ENCODE data around the gene AQP10. TPM values are rescaled to one million over a fixed set of nuclear protein-coding genes. Genes with fewer than 3 reads are reported as not detected.
"Not testable (repeated sequence)": the region's sequence is repeated elsewhere in the genome, so short reads cannot be mapped to it uniquely, and the experiment has no call there.

The AQP10 gene
- total RNA-seq, 2 experiments from 2014 or later, result not detected

GRCh38 chr1:154304664-154305337, 16.1 kb upstream of the AQP10 start:
- intact Hi-C loops (cut with DNase I, micrococcal nuclease), result loop anchor here in 1 of 2 experiments (1.0 kb wide), 1 partner anchor 134 kb away; no protein-coding TSS in a partner anchor
- ChIA-PET POLR2A (interaction anchor here (0.5 to 1.0 kb wide), 6 partner anchors 31 to 671 kb away, joined by 3 to 4 read pairs (median 3); no protein-coding TSS in a partner anchor), CTCF (interaction anchor here (0.5 to 2.8 kb wide), 13 partner anchors 9 to 255 kb away, joined by 3 to 18 read pairs (median 3); partner anchors contain the start of genes ATP8B2 and UBE2Q1)
- DNase-seq (peak; percentile 81), ATAC-seq (peak; percentile 95)
- no peak overlapping the region for H3K4me3 Mint-ChIP-seq
- no peaks in the 10 kb centered on the region for H3K36me3 Mint-ChIP-seq (ENCODE audit: low read depth)
- no peaks in the 10 kb centered on the region for H3K27me3 Mint-ChIP-seq
- peaks cover 24% of the 10 kb centered on the region for H3K4me1 Mint-ChIP-seq
- H3K9me3 Mint-ChIP-seq (ENCODE audit: low read depth), result no peaks in the 10 kb centered on the region
- H3K27ac Mint-ChIP-seq, result peak overlapping the region; percentile 27

- POLR2A ChIA-PET, result no interaction called here
- Mint-ChIP-seq H3K4me1 (peaks cover 24% of the 10 kb centered on the region), H3K9me3 (ENCODE audit: low read depth) (no peaks in the 10 kb centered on the region), H3K27me3 (no peaks in the 10 kb centered on the region), H3K36me3 (ENCODE audit: low read depth) (no peaks in the 10 kb centered on the region), H3K4me3 (no peak overlapping the region), H3K27ac (peak overlapping the region; percentile 23)
- no peak for ATAC-seq
- intact Hi-C loops (cut with DNase I, micrococcal nuclease), result no loop called here
- CTCF ChIA-PET, result interaction anchor here (0.7 to 2.8 kb wide), 6 partner anchors 18 to 136 kb away, joined by 3 to 18 read pairs (median 4); partner anchors contain the start of gene ATP8B2
- no peak for DNase-seq
Observed at GRCh38 chr1:154306151-154306550, 14.7 kb upstream of the AQP10 start.

GRCh38 chr1:154307670-154308270, 13.1 kb upstream of the AQP10 start:
- peak; percentile 18 for DNase-seq
- ATAC-seq, result peak; percentile 2
- Mint-ChIP-seq H3K4me1 (peaks cover 24% of the 10 kb centered on the region), H3K27ac (peak overlapping the region; percentile 71)
- H3K4me3 Mint-ChIP-seq; H3K27me3 Mint-ChIP-seq; H3K9me3 Mint-ChIP-seq (ENCODE audit: low read depth); POLR2A ChIA-PET; H3K36me3 Mint-ChIP-seq (ENCODE audit: low read depth); intact Hi-C loops (cut with DNase I, micrococcal nuclease): not testable (repeated sequence)
- CTCF ChIA-PET, result interaction anchor here (0.5 to 1.2 kb wide), 3 partner anchors 16 to 132 kb away, joined by 3 to 4 read pairs (median 3); no protein-coding TSS in a partner anchor

GRCh38 chr1:154309136-154309535, 11.8 kb upstream of the AQP10 start:
- H3K27ac Mint-ChIP-seq; ATAC-seq; DNase-seq; H3K4me3 Mint-ChIP-seq; POLR2A ChIA-PET; H3K36me3 Mint-ChIP-seq (ENCODE audit: low read depth); H3K9me3 Mint-ChIP-seq (ENCODE audit: low read depth); H3K27me3 Mint-ChIP-seq; intact Hi-C loops (cut with DNase I, micrococcal nuclease): not testable (repeated sequence)
- peaks cover 24% of the 10 kb centered on the region for H3K4me1 Mint-ChIP-seq
- CTCF ChIA-PET, result interaction anchor here (1.2 kb wide), 1 partner anchor 26 kb away, joined by 5 read pairs; no protein-coding TSS in a partner anchor

- POLR2A ChIA-PET; H3K4me3 Mint-ChIP-seq; intact Hi-C loops (cut with DNase I, micrococcal nuclease); H3K27ac Mint-ChIP-seq; H3K9me3 Mint-ChIP-seq (ENCODE audit: low read depth); ATAC-seq; H3K27me3 Mint-ChIP-seq; CTCF ChIA-PET; DNase-seq; H3K36me3 Mint-ChIP-seq (ENCODE audit: low read depth): not testable (repeated sequence)
- peaks cover 10% of the 10 kb centered on the region for H3K4me1 Mint-ChIP-seq
Observed at GRCh38 chr1:154312229-154313065, 8.4 kb upstream of the AQP10 start.

DNA sequence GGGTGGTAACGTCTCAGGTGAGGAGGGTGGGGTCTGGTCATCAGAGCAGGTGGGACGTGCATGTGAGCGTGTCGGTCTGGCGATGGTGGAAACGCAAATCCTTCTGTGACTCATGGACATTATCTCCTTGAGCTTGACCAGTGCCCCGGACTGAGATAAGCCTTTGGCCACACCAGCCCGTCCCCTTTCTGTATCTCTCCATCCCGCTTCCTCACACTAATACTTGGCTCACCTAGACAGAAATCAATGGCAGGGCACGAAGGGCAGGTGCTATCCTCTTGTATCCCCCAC, 7.9 kb upstream of the AQP10 start:
- Mint-ChIP-seq H3K4me3 (no peak overlapping the region), H3K27me3 (no peaks in the 10 kb centered on the region), H3K9me3 (ENCODE audit: low read depth) (peaks cover 8% of the 10 kb centered on the region), H3K36me3 (ENCODE audit: low read depth) (peaks cover 1% of the 10 kb centered on the region), H3K4me1 (peaks cover 5% of the 10 kb centered on the region), H3K27ac (no peak overlapping the region)
- ChIA-PET CTCF (no interaction called here), POLR2A (no interaction called here)
- DNase-seq, result no peak
- no peak for ATAC-seq
- intact Hi-C loops (cut with DNase I, micrococcal nuclease), result no loop called here

GRCh38 chr1:154314226-154314625, 6.7 kb upstream of the AQP10 start:
- POLR2A ChIA-PET; H3K27ac Mint-ChIP-seq; H3K4me3 Mint-ChIP-seq; ATAC-seq; H3K4me1 Mint-ChIP-seq; intact Hi-C loops (cut with DNase I, micrococcal nuclease); H3K36me3 Mint-ChIP-seq (ENCODE audit: low read depth); DNase-seq; H3K27me3 Mint-ChIP-seq; H3K9me3 Mint-ChIP-seq (ENCODE audit: low read depth): not testable (repeated sequence)
- CTCF ChIA-PET, result interaction anchor here (0.6 to 0.7 kb wide), 2 partner anchors 115 to 468 kb away, joined by 3 read pairs; no protein-coding TSS in a partner anchor

- peaks cover 1% of the 10 kb centered on the region for H3K36me3 Mint-ChIP-seq (ENCODE audit: low read depth)
- POLR2A ChIA-PET, result no interaction called here
- no peaks in the 10 kb centered on the region for H3K4me1 Mint-ChIP-seq
- H3K27me3 Mint-ChIP-seq, result no peaks in the 10 kb centered on the region
- CTCF ChIA-PET, result interaction anchor here (1.2 kb wide), 1 partner anchor 29 kb away, joined by 5 read pairs; no protein-coding TSS in a partner anchor
- DNase-seq (no peak), ATAC-seq (no peak)
- H3K4me3 Mint-ChIP-seq, result no peak overlapping the region
- H3K27ac Mint-ChIP-seq, result no peak overlapping the region
- H3K9me3 Mint-ChIP-seq (ENCODE audit: low read depth), result peaks cover 8% of the 10 kb centered on the region
- intact Hi-C loops (cut with DNase I, micrococcal nuclease), result no loop called here
Observed at GRCh38 chr1:154316704-154317103, 4.2 kb upstream of the AQP10 start.

GRCh38 chr1:154318386-154318785, 2.5 kb upstream of the AQP10 start:
- Mint-ChIP-seq H3K4me3 (no peak overlapping the region), H3K9me3 (ENCODE audit: low read depth) (peaks cover 8% of the 10 kb centered on the region), H3K27me3 (no peaks in the 10 kb centered on the region), H3K27ac (no peak overlapping the region), H3K36me3 (ENCODE audit: low read depth) (peaks cover 1% of the 10 kb centered on the region), H3K4me1 (no peaks in the 10 kb centered on the region)
- no peak for ATAC-seq
- DNase-seq, result no peak
- ChIA-PET CTCF (interaction anchor here (0.7 to 1.4 kb wide), 6 partner anchors 9 to 228 kb away, joined by 3 to 6 read pairs (median 4); no protein-coding TSS in a partner anchor), POLR2A (no interaction called here)
- intact Hi-C loops (cut with DNase I, micrococcal nuclease), result no loop called here

- ATAC-seq; DNase-seq; CTCF ChIA-PET; H3K27ac Mint-ChIP-seq; H3K36me3 Mint-ChIP-seq (ENCODE audit: low read depth); H3K4me3 Mint-ChIP-seq; H3K9me3 Mint-ChIP-seq (ENCODE audit: low read depth); intact Hi-C loops (cut with DNase I, micrococcal nuclease); H3K27me3 Mint-ChIP-seq: not testable (repeated sequence)
- H3K4me1 Mint-ChIP-seq, result peaks cover 10% of the 10 kb centered on the region
- POLR2A ChIA-PET, result interaction anchor here (0.8 kb wide), 1 partner anchor 77 kb away, joined by 4 read pairs; no protein-coding TSS in a partner anchor
Observed at GRCh38 chr1:154321609-154321934, 679 bp downstream of the AQP10 start.

- Mint-ChIP-seq H3K27me3 (no peaks in the 10 kb centered on the region), H3K9me3 (ENCODE audit: low read depth) (no peaks in the 10 kb centered on the region), H3K36me3 (ENCODE audit: low read depth) (no peaks in the 10 kb centered on the region), H3K4me1 (peaks cover 28% of the 10 kb centered on the region), H3K4me3 (no peak overlapping the region), H3K27ac (no peak overlapping the region)
- ChIA-PET CTCF (interaction anchor here (0.6 to 5.9 kb wide), 8 partner anchors 11 to 357 kb away, joined by 3 to 99 read pairs (median 4); no protein-coding TSS in a partner anchor), POLR2A (no interaction called here)
- DNase-seq, result no peak
- no peak for ATAC-seq
- intact Hi-C loops (cut with DNase I, micrococcal nuclease), result no loop called here
Observed at GRCh38 chr1:154323493-154323892, 2.6 kb downstream of the AQP10 start.
